Astrocyte (in vitro differentiated cells and primary cell): ENCODE data around the gene KBTBD12. TPM values are rescaled to one million over a fixed set of nuclear protein-coding genes. Genes with fewer than 3 reads are reported as not detected.

Experiments
- total RNA-seq: library from RNA; stranded (reverse); gene quantifications from 2 replicates; pipeline ENCODE4 v1.2.1, GENCODE V29; 2021

Gene KBTBD12
- total RNA-seq, 1 donor from 2014 or later = not detected

Other genes starting within 250 kb of the KBTBD12 start
- gene ABTB1, start 242.3 kb upstream of the KBTBD12 start, total RNA-seq = 11.6 and 11.8 TPM in 2 replicates
- 24.5 and 27.3 TPM in 2 replicates for gene MGLL, start 92.7 kb upstream of the KBTBD12 start, total RNA-seq
- gene SEC61A1, start 137.2 kb downstream of the KBTBD12 start, total RNA-seq = 400 and 432 TPM in 2 replicates
- 39.7 and 43.0 TPM in 2 replicates for gene RUVBL1, start 208.6 kb downstream of the KBTBD12 start, total RNA-seq
- 6.1 and 6.3 TPM in 2 replicates for gene EEFSEC, start 238.2 kb downstream of the KBTBD12 start, total RNA-seq